Fibroblast of lung (primary cell): Measurements from ENCODE around the gene WHRN.

ENCODE experiments used
- EZH2 ChIP-seq: IDR thresholded peaks from 2 replicates; pipeline ENCODE4 v1.5.1; 2012; ENCODE audit warnings: low read length, control low read depth, mild to moderate bottlenecking; ENCODE audit errors: missing control alignments
- TF ChIP-seq, protein P1 (sequence below), 2 donors: IDR thresholded peaks in 1 of 2; conservative IDR thresholded peaks in 1 of 2; 1 replicate in 1 of 2; 2 replicates in 1 of 2; pipeline ENCODE4 v1.5.1; 2011 to 2012; ENCODE audit warnings: low read length in 2 of 2, control low read depth in 1 of 2, inconsistent platforms in 1 of 2, low read depth in 1 of 2, mild to moderate bottlenecking in 1 of 2

DNA sequence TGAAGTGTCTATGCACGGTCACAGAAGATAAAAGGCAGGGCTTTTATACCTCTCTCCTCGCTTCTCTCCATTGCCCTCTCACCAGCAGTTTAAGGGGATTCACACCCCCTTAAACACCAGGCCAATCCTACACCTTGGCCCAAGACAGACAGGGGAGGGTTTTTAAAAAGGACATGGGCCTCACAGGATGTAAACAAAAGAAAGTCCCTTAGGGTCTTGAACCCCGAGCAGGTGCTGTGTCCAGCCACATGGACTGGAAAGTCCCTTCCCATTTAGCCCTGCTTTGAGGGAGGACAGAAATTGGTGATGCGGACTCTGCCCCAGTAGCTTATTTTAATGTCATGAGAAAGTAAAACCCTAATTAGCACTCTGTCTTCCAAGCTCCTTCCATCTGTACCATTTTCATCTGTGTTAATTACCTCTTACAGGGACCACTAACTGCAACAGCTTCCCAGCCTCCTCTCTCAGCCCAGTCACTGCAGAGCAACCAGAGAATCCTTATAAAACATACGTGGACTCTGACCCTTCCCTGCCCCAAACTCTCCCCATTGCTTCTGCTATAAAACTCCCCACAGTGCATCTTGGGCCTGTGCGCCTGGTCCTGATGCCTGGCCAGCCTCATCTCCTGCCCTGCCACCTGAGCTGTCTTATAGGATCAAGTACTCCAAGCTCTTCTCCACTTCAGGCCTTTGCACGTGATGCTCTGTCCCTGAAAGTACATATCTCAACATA, 16.7 kb downstream of the WHRN start:
- no peak for TF ChIP-seq EZH2
- TF ChIP-seq, protein P1, sequence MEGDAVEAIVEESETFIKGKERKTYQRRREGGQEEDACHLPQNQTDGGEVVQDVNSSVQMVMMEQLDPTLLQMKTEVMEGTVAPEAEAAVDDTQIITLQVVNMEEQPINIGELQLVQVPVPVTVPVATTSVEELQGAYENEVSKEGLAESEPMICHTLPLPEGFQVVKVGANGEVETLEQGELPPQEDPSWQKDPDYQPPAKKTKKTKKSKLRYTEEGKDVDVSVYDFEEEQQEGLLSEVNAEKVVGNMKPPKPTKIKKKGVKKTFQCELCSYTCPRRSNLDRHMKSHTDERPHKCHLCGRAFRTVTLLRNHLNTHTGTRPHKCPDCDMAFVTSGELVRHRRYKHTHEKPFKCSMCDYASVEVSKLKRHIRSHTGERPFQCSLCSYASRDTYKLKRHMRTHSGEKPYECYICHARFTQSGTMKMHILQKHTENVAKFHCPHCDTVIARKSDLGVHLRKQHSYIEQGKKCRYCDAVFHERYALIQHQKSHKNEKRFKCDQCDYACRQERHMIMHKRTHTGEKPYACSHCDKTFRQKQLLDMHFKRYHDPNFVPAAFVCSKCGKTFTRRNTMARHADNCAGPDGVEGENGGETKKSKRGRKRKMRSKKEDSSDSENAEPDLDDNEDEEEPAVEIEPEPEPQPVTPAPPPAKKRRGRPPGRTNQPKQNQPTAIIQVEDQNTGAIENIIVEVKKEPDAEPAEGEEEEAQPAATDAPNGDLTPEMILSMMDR (conservative IDR thresholded peaks at IDR 0.05 in 1 of 2, IDR thresholded peaks at IDR 0.05 in 1 of 2; ENCODE audit: low read depth in 1 of 2, low read length in 2 of 2): no peak
